ENCODE measurements around the gene CYRIA.

- TF ChIP-seq CTCF (IDR thresholded peaks at IDR 0.05) (no peak), POLR2A (IDR thresholded peaks at IDR 0.05) (no peak)
Measured at GRCh38 chr2:16638946-16639345, 26.7 kb downstream of the CYRIA start.

All from testis (tissue), 2 donors.